Upper lobe of left lung (tissue), 6 donors: ENCODE data around the gene COX19. TPM values are rescaled to one million over a fixed set of nuclear protein-coding genes. Genes with fewer than 3 reads are reported as not detected.
A peak's percentile ranks its signal among the peaks of the same experiment; 100 is the strongest.

Experiments
- ATAC-seq, 2 donors: fragments of 200-7000 bp; cut with Tn5 transposase; one replicate each; pipeline ENCODE4 v1.9.1; 2022; ENCODE audit warnings: mild to moderate bottlenecking in 2 of 2, moderate library complexity in 2 of 2; ENCODE audit not compliant: low FRiP score in 2 of 2
- DNase-seq, 2 donors: peaks; one replicate each; pipeline ENCODE4 v3.0.0-alpha.2; 2019 to 2020
- H3K27ac ChIP-seq, 4 donors: fragments of 200-600 bp; sonication (generic); one replicate each; pipeline ENCODE4 v1.5.1; 2016 to 2019
- H3K27me3 ChIP-seq, 4 donors: fragments of 200-600 bp; sonication (generic); one replicate each; pipeline ENCODE4 v1.5.1; 2017 to 2019
- H3K36me3 ChIP-seq, 4 donors: fragments of 200-600 bp; sonication (generic); one replicate each; pipeline ENCODE4 v1.5.1; 2016 to 2019
- H3K4me1 ChIP-seq, 4 donors: fragments of 200-600 bp; sonication (generic); one replicate each; pipeline ENCODE4 v1.5.1; 2018 to 2019
- H3K4me3 ChIP-seq, 4 donors: fragments of 200-600 bp; sonication (generic); one replicate each; pipeline ENCODE4 v1.5.1; 2017 to 2019; ENCODE audit warnings: mild to moderate bottlenecking in 2 of 4, moderate library complexity in 1 of 4
- H3K9me3 ChIP-seq, 4 donors: fragments of 200-600 bp; sonication (generic); one replicate each; pipeline ENCODE4 v1.5.1; 2018 to 2019
- CTCF ChIP-seq, 6 experiments: fragments of 450-650 bp in 4 of 6; fragments of 200-600 bp in 2 of 6; sonication (generic) in 2 of 6; IDR thresholded peaks; one replicate each; pipeline ENCODE4 v1.5.1; 2016 to 2019; ENCODE audit warnings: antibody characterized with exemption in 6 of 6
- EP300 ChIP-seq, 4 donors: sonication (generic); formaldehyde crosslinking; IDR thresholded peaks; one replicate each; pipeline ENCODE4 v1.5.1; 2017; ENCODE audit warnings: antibody characterized with exemption in 4 of 4, control low read depth in 2 of 4
- POLR2A ChIP-seq, 4 donors: fragments of 450-650 bp; IDR thresholded peaks; one replicate each; pipeline ENCODE4 v1.5.1; 2016 to 2017; ENCODE audit warnings: antibody characterized with exemption in 4 of 4, mild to moderate bottlenecking in 2 of 4
- POLR2AphosphoS5 ChIP-seq, 2 donors: sonication (generic); formaldehyde crosslinking; IDR thresholded peaks; one replicate each; pipeline ENCODE4 v1.5.1; 2017; ENCODE audit warnings: antibody characterized with exemption in 2 of 2
- WGBS, 2 donors: methylation state at CpG; one replicate each; pipeline ENCODE4 v1.1.5; 2017 to 2018; 5-methylcytosine and 5-hydroxymethylcytosine counted together
- total RNA-seq, 6 donors: library from RNA; depleted of rRNA in 4 of 6; stranded (reverse); fragments of >200 nt in 4 of 6; gene quantifications; one replicate each; pipeline versions ENCODE4 v1.1.0 to v1.2.1, GENCODE V29; 2016 to 2021
- donor health status: DM: no; HTN: no; CAD: no; lungs with moderate emphysema.
- donor health status: DM: no; HTN: yes; CAD: no; lungs with severe emphysema.

COX19 gene
- total RNA-seq, 6 donors from 2014 or later = 9.1 to 25.1 (median 11.5) TPM

DNA sequence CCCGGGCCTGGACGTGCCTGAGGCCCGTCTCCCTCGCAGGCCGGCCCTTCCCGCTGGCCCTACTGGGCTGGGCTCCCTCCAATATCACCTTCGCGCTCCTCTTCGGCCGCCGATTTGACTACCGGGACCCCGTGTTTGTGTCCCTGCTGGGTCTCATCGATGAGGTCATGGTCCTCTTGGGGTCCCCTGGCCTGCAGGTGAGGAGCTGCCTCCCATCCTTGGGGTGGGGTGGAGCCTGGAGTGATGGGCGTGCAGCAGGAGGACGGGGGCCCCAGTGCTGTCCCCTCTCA lies 9.7 kb upstream of the COX19 start:
- no peaks in the 10 kb centered on the region for H3K9me3 ChIP-seq
- DNase-seq (no peak), ATAC-seq (no peak)
- H3K4me3 ChIP-seq = no peak overlapping the region
- no peaks in the 10 kb centered on the region for H3K36me3 ChIP-seq
- TF ChIP-seq EP300 (IDR thresholded peaks at IDR 0.05) = no peak
- TF ChIP-seq CTCF (IDR thresholded peaks at IDR 0.05) = no peak
- no peak for TF ChIP-seq POLR2AphosphoS5 (IDR thresholded peaks at IDR 0.05)
- no peak for TF ChIP-seq POLR2A (IDR thresholded peaks at IDR 0.05)
- 84 to 92% methylated on average over 13 to 16 of the region's 16 CpGs for WGBS, 2 donors
- H3K27ac ChIP-seq = no peak overlapping the region
- peaks cover 0 to 11% (median 3%) of the 10 kb centered on the region in 4 donors for H3K4me1 ChIP-seq
- peaks cover 0 to 11% (median 5%) of the 10 kb centered on the region in 4 donors for H3K27me3 ChIP-seq

DNA sequence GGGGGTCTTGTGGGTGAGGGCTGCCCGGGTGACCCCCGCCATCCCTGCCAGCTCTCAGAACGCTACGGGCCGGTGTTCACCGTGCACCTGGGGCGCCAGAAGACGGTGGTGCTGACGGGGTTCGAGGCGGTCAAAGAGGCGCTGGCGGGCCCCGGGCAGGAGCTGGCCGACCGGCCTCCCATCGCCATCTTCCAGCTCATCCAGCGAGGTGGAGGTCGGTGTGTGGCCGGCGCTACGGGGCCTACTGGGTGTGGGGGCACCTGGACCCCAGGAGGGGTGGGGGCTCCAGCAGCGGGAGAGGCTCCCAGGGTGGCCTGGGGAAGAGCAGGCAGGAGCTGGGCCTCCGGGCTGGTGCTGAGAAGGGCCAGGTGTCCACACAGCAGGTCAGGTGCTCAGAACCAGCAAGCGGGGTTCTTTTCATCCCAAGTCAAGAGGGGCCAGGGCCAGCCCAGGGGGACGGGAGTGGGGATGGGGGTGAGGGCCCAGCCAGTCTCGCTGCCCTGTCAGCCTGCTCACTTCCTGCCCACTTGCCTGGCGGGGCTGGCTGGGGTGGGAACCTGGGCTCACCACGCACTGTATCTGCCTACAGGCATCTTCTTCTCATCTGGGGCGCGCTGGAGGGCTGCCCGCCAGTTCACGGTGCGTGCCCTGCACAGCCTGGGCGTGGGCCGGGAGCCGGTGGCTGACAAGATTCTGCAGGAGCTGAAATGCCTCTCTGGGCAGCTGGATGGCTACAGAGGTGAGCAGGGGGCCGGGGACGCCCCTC lies 9.2 kb upstream of the COX19 start:
- Histone ChIP-seq H3K9me3 (no peaks in the 10 kb centered on the region), H3K27me3 (peaks cover 0 to 11% (median 5%) of the 10 kb centered on the region in 4 donors), H3K4me3 (no peak overlapping the region), H3K4me1 (peaks cover 0 to 11% (median 3%) of the 10 kb centered on the region in 4 donors), H3K27ac (no peak overlapping the region), H3K36me3 (no peaks in the 10 kb centered on the region)
- peak in 1 of 2 donors; percentile 79 for DNase-seq
- no peak for TF ChIP-seq CTCF (IDR thresholded peaks at IDR 0.05)
- TF ChIP-seq EP300 (IDR thresholded peaks at IDR 0.05) = no peak
- TF ChIP-seq POLR2A (IDR thresholded peaks at IDR 0.05) = no peak
- no peak for TF ChIP-seq POLR2AphosphoS5 (IDR thresholded peaks at IDR 0.05)
- 86% methylated on average over 8 to 26 of the region's 39 CpGs for WGBS, 2 donors
- ATAC-seq = no peak

DNA sequence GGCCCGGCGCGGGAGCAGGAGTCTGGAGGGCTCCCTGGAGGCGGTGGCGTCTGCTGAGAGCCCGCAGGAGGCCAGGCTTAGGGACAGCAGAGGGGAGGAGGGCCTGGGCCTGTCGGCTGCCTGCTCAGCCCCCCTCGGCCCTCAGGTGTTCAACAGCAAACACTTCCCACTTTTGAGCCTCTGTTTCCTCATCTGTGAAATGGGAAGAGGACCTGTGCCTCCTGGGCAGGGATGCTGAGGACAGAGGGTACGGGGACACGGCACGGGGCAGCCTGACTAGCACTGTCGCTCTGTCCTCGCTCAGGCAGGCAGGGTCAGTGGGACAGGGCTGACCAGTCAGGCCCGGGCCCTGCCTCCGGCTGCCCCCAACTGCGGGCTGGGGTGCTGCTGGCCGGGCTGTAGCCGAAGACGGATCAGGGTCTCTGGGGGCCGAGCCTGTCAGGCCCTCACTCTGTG lies 8.3 kb upstream of the COX19 start:
- Histone ChIP-seq H3K36me3 (no peaks in the 10 kb centered on the region), H3K27ac (no peak overlapping the region), H3K4me1 (peaks cover 0 to 8% (median 3%) of the 10 kb centered on the region in 4 donors), H3K9me3 (no peaks in the 10 kb centered on the region), H3K27me3 (peaks cover 0 to 9% (median 5%) of the 10 kb centered on the region in 4 donors), H3K4me3 (no peak overlapping the region)
- DNase-seq = peak in 1 of 2 donors; percentile 72
- TF ChIP-seq POLR2AphosphoS5 (IDR thresholded peaks at IDR 0.05) (no peak), POLR2A (IDR thresholded peaks at IDR 0.05) (no peak), CTCF (IDR thresholded peaks at IDR 0.05) (no peak), EP300 (IDR thresholded peaks at IDR 0.05) (no peak)
- no peak for ATAC-seq
- WGBS, 2 donors = 80 to 92% methylated on average over 6 to 19 of the region's 20 CpGs

DNA sequence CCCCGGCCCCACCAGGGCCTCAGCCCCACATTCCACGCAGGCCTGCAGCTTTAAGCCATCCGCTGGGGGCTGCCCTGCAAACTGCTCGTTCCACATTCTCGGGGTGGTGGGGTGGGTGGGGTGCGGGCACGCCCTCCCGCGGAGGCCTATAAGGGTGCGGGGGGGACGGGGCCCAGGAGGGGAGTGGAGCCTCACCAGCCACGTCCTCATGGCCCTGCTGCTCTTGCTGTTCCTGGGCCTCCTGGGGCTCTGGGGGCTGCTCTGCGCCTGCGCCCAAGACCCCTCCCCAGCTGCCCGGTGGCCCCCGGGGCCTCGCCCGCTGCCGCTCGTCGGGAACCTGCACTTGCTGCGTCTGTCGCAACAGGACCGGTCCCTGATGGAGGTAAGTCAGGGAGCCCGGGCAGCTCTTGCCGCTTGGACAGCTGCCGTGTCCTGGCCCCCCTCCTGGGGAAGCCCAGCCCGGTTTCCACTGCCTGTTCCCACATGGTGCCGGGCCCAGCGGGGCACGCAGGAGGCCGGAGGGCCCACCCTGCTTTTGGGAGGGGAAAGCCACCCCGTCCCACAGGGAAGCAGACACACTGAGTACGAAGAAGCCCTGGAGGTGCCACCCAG lies 7.8 kb upstream of the COX19 start, which contains the start of gene CYP2W1:
Gene CYP2W1 (plus strand): TSS at position 178 of the 612 bp plus-strand sequence. CDS start 31 bp downstream, at position 209.
- H3K36me3 ChIP-seq = no peaks in the 10 kb centered on the region
- no peak within 1 kb of the TSS for H3K27ac ChIP-seq
- ATAC-seq = no peak
- no peak within 1 kb of the TSS for H3K4me3 ChIP-seq
- H3K27me3 ChIP-seq = peaks cover 0 to 4% (median 2%) of the 10 kb centered on the region in 4 donors
- peaks cover 0 to 2% (median 0%) of the 10 kb centered on the region in 4 donors for H3K4me1 ChIP-seq
- no peaks in the 10 kb centered on the region for H3K9me3 ChIP-seq
- TF ChIP-seq EP300 (IDR thresholded peaks at IDR 0.05) (no peak), CTCF (IDR thresholded peaks at IDR 0.05) (no peak), POLR2A (IDR thresholded peaks at IDR 0.05) (no peak), POLR2AphosphoS5 (IDR thresholded peaks at IDR 0.05) (no peak)
- peak in 1 of 2 donors; percentile 78 for DNase-seq
- 40 to 67% methylated on average over 3 to 17 of the region's 34 CpGs for WGBS, 2 donors
